GM18868 (cell line): ENCODE results near the gene OR52B6.
"Not testable (repeated sequence)": the region's sequence is repeated elsewhere in the genome, so short reads cannot be mapped to it uniquely, and the experiment has no call there.

ENCODE experiments used
- ATAC-seq: cut with Tn5 transposase; IDR thresholded peaks from one replicate; pipeline ENCODE4 v1.9.1; 2021; ENCODE audit warnings: mild to moderate bottlenecking, moderate library complexity; ENCODE audit not compliant: unreplicated experiment

OR52B6 gene

DNA sequence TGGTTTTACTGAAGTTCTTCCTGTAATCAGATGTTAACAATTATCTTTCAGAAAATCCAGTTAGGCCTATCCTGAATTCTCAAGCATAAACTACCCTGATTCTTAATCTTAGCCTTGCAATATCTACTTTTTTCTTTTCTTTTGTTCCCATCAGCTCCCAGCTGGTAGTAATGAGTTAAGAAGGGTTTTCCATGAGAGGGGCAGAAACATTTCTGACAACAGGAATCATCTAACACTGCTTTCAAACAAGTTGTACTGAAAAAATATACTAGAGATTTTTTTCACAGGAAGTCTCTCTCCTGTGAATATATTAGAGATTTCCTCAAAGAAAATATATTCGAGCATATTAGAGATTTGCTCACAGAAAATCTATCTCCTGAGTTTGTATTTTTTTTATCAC lies 12.5 kb downstream of the OR52B6 start:
- ATAC-seq, result no peak

DNA sequence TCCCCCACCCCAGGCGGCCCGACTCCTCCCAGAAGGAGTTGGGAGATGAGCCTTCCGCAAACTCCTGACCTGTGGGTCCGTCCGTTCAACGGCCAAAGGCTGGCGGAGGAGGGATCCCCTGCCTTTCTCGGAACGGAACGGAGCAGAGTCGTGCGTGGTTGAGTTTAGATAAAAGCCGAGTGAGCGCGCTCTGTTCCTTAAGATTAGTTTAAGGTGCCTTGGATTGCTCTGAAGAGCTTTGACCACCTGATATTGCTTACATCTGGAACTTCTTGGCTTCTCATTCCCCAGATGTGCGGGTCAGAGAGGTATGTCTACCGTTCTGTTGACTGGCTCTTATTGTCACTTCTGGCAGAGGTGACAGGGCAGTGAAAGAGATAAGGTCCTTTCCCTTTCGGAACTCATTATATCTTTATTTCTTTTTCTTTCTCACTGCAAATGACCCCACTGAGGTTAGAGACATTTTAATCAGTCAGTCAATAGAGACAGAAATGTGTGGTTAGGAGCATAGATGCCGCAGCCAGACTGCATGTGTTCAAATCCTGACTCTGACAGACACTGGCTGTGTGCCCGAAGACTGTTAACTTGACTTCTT lies 16.0 kb downstream of the OR52B6 start, which contains the start of gene TRIM6:
TSS of gene TRIM6 (plus strand) at position 31 of the 595 bp plus-strand sequence. CDS start at position 292, 261 bp downstream.
- ATAC-seq, result peak; percentile 63

DNA sequence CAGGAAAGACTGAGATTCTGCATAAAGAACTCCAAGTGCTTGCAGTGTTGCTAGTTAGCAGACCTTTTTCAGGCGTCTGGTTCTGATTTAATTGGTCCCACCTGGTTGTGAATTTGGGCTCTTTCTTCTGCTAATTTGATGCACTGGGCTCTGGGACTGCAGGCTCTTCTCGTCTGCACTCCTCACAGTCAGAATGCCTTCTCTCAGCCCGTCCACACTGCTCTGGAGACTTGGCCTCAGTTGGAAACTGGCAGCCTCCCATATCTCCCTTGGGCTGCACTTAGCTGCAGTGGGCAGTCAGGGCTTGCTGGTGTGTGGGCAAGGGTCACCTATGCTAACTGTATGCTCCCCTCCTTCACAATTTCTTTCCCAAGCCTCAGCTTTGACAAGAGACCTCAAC lies 17.3 kb downstream of the OR52B6 start:
- no peak for ATAC-seq

DNA sequence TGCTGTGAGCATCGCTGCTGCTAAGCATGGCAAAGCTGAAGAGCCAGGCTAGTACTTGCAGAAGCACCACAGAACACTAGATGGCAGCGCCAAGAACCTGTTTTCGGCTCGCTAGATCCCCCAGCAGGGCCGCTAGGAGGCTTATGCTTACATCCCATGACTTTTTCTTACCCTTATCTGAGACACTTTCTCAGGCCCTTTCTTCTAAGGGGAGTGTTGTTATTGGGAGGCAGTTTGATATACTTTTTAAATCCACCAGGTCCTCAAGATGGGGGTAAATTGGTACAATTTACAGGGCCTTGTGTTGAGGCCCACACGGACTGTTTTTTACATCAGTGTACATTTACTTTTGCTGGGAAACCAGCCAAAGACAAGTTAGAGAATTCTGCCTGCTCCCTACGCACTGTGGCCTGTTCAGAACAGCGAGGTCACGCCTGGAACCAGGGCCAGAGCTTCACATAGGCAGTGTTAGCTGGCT lies 19.7 kb downstream of the OR52B6 start:
- ATAC-seq, result peak; percentile 46

GRCh38 chr11:5602791-5603190 lies 22.1 kb downstream of the OR52B6 start:
- not testable (repeated sequence) for ATAC-seq

- no peak for ATAC-seq
Measured at GRCh38 chr11:5603326-5603725, 22.6 kb downstream of the OR52B6 start.

- no peak for ATAC-seq
Measured at GRCh38 chr11:5604896-5605295, 24.2 kb downstream of the OR52B6 start.

DNA sequence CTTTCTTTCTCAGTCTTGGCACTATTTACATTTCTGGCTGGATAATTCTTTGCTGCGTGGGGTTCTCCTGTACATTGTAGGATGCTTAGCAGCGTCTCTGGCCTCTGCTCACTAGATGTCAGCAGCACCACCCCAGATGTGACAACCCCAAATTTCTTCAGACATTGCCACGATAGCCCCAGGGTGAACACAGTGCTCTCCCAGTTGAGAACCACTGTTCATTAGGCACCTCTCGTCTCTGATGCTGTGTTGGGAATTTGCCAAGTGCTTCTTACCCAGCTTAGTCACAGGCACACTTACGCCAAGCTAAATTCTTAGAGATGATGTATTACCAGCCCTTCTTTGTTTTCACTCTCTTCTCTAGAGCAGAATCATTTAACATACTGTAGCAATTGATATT lies 25.2 kb downstream of the OR52B6 start:
- ATAC-seq, result no peak

DNA sequence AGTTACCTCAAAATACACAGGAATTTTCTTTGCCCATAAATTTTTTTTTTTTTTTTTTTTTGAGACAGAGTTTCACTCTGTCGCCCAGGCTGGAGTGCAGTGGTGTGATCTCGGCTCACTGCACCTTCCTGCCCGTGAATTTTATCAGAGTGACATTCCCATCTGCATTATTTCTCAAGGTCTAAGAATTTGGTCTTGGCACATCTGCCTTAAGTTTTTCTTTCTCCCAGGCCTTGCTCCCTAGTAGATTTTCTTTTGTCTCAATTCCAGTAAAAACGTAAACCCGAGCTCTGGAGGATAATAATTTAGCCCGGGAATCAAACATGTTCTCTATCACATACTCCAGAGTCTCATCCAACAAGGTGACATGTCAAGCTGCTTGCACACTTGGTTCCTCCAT lies 28.1 kb downstream of the OR52B6 start:
- no peak for ATAC-seq

- ATAC-seq, result no peak
Measured at GRCh38 chr11:5610446-5610845, 29.8 kb downstream of the OR52B6 start.

DNA sequence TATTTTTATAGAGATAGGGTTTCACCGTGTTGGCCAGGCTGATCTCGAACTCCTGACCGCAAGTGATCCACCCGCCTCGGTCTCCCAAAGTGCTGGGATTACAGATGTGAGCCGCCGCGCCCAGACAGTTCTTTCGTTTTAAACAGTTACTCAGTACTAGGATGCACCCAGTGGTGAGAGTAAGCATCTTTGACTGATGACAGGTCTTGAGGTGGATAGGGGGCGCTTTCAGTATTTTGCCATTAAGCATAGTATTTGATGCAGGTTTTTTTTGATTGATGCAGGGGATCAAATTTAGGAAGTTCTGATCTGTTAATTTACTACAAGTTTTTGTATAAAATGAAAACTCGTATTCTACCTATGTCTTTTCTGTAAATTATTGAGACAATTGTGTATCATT lies 30.9 kb downstream of the OR52B6 start:
- ATAC-seq, result no peak

DNA sequence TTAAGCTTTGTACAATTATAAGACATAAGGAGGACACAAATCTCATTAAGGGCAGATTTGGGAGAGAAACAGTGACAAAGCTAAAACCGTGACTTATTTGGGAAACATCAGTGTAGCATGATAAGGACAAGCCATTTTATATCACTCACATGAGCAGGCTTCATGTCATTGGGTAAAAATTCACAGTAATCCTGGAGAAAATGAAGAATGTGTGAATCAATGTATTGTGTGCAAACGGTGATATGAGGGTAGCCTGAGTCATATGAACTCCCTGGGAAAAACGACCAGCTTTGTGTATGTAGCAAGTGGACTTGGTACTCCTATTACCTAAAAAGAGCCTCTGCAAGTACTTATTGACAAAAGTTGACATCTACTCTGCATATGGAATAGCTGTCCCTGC lies 38.1 kb downstream of the OR52B6 start:
- no peak for ATAC-seq

- ATAC-seq, result no peak
Measured at GRCh38 chr11:5620651-5621521, 40.2 kb downstream of the OR52B6 start.

DNA sequence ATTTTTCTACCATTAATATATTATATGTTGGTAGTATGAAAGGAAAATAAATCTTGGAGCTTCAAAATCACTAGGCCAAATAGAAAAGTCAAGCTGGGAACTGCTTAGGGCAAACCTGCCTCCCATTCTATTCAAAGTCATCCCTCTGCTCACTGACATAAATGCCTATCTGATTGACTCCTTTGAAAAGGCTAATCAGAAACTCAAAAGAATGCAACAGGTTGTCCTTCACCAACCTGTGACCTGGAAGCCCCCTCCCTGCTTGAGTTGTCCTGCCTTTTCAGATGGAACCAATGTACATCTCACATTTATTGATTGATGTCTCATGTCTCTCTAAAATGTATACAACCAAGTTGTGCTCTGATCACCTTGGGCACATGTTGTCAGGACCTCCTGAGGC lies 40.9 kb downstream of the OR52B6 start:
- no peak for ATAC-seq

DNA sequence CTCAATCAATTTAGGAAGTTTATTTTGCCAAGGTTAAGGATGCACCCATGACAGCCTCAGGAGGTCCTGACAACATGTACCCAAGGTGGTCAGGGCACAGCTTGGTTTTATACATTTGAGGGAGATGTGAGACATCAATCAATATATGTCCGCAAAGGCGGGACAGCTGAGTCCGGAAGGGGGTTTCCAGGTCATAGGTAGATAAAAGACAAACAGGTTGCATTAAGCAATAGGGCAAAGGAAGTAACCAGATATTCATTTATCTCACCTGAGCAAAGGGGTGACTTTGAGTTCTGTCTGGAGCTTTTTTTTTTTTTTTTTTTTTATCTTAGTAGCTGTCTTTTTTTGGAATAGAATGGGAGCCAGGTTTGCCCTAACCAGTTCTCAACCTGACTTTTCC lies 42.1 kb downstream of the OR52B6 start:
- no peak for ATAC-seq

DNA sequence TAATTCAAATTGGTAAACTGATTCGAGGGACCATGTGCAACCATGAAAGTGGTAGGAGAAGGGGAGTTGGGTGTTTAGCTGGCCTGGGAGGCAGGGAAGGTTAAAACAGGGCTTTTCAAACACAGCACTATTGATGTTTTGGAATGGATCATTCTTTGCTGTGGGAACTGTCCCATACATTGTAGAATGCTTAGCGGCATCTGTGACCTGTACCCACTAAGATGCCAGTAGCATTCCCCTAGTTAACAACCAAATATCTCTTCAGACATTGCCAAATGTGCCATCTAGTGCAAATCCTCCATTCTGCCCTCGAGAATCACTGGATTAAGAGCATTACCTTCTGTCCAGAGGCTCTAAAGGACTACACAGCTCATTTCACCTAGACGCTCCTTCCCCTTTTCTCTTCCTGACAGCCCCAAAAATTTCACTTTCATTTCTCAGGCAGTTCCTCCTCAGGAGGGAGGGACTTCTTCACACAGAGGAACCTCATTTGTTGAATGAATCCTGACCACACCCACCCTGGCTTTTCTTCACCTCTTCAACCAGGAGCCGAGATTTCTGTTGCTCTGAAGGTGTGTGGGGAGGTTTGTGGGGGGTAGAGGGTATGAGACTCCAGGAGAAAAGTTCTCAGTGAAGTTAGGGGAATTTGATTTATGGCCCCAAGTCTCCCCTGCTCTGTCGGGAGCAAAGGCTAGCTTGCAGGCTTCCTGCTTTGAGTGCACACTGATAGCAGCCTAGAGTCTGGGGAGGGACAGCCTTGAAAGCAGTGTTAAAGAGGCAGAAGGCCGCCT lies 44.0 kb downstream of the OR52B6 start, which contains the start of gene TRIM34:
TSS of gene TRIM34 (plus strand) at position 513 of the 791 bp plus-strand sequence. CDS start 7,331 bp downstream, outside the sequence.
- peak; percentile 96 for ATAC-seq

GRCh38 chr11:5625281-5625680 lies 44.6 kb downstream of the OR52B6 start:
- ATAC-seq, result no peak

DNA sequence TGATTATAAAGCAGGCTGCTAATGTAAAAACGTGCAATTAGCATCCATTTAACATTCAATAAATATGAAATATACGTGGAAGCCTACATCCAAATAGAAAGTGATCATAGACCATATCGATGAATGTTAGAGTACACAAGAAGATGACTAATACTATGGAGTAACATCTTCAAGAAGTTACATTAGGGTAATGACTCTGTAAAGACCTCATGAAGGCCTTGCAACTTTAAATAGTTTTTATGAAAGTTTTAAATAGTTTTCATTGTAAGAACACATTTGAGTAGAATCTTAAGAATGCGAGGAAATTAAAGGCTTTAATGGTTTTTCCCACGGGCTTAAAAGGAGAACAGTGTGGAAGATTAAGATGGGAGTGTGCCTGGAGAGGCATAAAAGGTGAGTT lies 45.5 kb downstream of the OR52B6 start:
- no peak for ATAC-seq

GRCh38 chr11:5631417-5631816 lies 50.7 kb downstream of the OR52B6 start:
- peak; percentile 18 for ATAC-seq
